A549 (cell line): ENCODE measurements around the gene FAM163B. TPM values are rescaled to one million over a fixed set of nuclear protein-coding genes. Genes with fewer than 3 reads are reported as not detected.

Experiments
- ATAC-seq, 2 experiments: fragments of 200-7000 bp in 1 of 2; fragments of >200 bp in 1 of 2; cut with Nextera tagmentation in 1 of 2; cut with Tn5 transposase in 1 of 2; 3 replicates each; pipeline versions ENCODE4 v1.8.0 to v1.9.1; 2018 to 2020; ENCODE audit warnings: mild to moderate bottlenecking in 1 of 2, moderate library complexity in 1 of 2
- CTCF ChIA-PET: fragments of 300-600 bp; sonication (Branson Sonifier 250); formaldehyde crosslinking; extraction: SDS; loops from one replicate; lab custom pipeline; 2021; ENCODE audit warnings: antibody characterized with exemption, inconsistent platforms; lab: Yijun Ruan, JAX
- POLR2A ChIA-PET: fragments of 350-600 bp; formaldehyde crosslinking; extraction: SDS; loops from one replicate; lab custom pipeline; 2021; ENCODE audit warnings: antibody characterized with exemption, inconsistent platforms; lab: Yijun Ruan, JAX
- DNase-seq, 2 experiments: peaks; one replicate each; pipeline versions ENCODE4 v3.0.0 to v3.0.0-alpha.2; 2011 to 2016; ENCODE audit warnings: low read depth in 1 of 2, low spot score in 1 of 2
- FAIRE-seq: peaks from 2 replicates; lab custom pipeline; 2011; peaks lifted over from hg19 to GRCh38; lab: Jason Lieb, UNC
- H3K27ac ChIP-seq, 2 experiments: fragments of >200 bp; sonication (Bioruptor Twin); formaldehyde crosslinking; 3 replicates each; pipeline ENCODE4 v1.5.1; 2016 to 2017
- H3K4me1 ChIP-seq: fragments of >200 bp; sonication (Bioruptor Twin); formaldehyde crosslinking; 3 replicates; pipeline ENCODE4 v1.6.1; 2016
- H3K4me2 ChIP-seq: fragments of >200 bp; sonication (Bioruptor Twin); formaldehyde crosslinking; 3 replicates; pipeline ENCODE4 v1.6.1; 2016
- H3K4me3 ChIP-seq: fragments of >200 bp; sonication (Bioruptor Twin); formaldehyde crosslinking; 3 replicates; pipeline ENCODE4 v1.5.1; 2016
- H3K9me3 ChIP-seq: fragments of >200 bp; sonication (Bioruptor Twin); formaldehyde crosslinking; 3 replicates; pipeline ENCODE4 v1.6.1; 2016
- BHLHE40 ChIP-seq: IDR thresholded peaks from 2 replicates; pipeline ENCODE4 v1.6.1; 2012; ENCODE audit warnings: low read depth, low read length, inconsistent platforms
- CBX2 ChIP-seq: fragments of 200-600 bp; sonication (generic); IDR thresholded peaks from 2 replicates; pipeline ENCODE4 v1.6.1; 2016; ENCODE audit warnings: low read depth, mild to moderate bottlenecking, borderline replicate concordance
- CEBPB ChIP-seq, 2 experiments: fragments of >200 bp in 1 of 2; sonication (Bioruptor Twin) in 1 of 2; formaldehyde crosslinking in 1 of 2; IDR thresholded peaks; 2 replicates each; pipeline ENCODE4 v1.6.1; 2012 to 2016
- CHD2 ChIP-seq: fragments of 150-350 bp; IDR thresholded peaks from 2 replicates; pipeline ENCODE4 v1.6.1; 2014; ENCODE audit warnings: low read length; ENCODE audit not compliant: partially characterized antibody
- EHF ChIP-seq: fragments of 250-450 bp; sonication (Bioruptor Pico); IDR thresholded peaks from 2 replicates; pipeline ENCODE4 v1.5.0; 2020; ENCODE audit warnings: mild to moderate bottlenecking
- EHMT2 ChIP-seq: fragments of 200-600 bp; sonication (generic); IDR thresholded peaks from 2 replicates; pipeline ENCODE4 v1.6.1; 2016; ENCODE audit warnings: antibody characterized with exemption, low read depth, mild to moderate bottlenecking, moderate library complexity
- ESRRA ChIP-seq: fragments of 150-350 bp; IDR thresholded peaks from 2 replicates; pipeline ENCODE4 v1.6.1; 2014; ENCODE audit warnings: mild to moderate bottlenecking, low read length, borderline replicate concordance
- FOXS1 ChIP-seq: fragments of 250-450 bp; sonication (Bioruptor Pico); IDR thresholded peaks from 2 replicates; pipeline ENCODE4 v1.5.0; 2020; ENCODE audit warnings: mild to moderate bottlenecking, moderate library complexity
- GATA3 ChIP-seq: IDR thresholded peaks from 2 replicates; pipeline ENCODE4 v1.6.1; 2012; ENCODE audit warnings: borderline replicate concordance
- HMGXB4 ChIP-seq: fragments of 250-450 bp; sonication (Bioruptor Pico); IDR thresholded peaks from 2 replicates; pipeline ENCODE4 v1.5.0; 2021; ENCODE audit warnings: mild to moderate bottlenecking, moderate library complexity, borderline replicate concordance
- KDM5A ChIP-seq: fragments of 200-600 bp; sonication (generic); IDR thresholded peaks from 2 replicates; pipeline ENCODE4 v1.6.1; 2016; ENCODE audit warnings: antibody characterized with exemption, mild to moderate bottlenecking
- MYC ChIP-seq: IDR thresholded peaks from 2 replicates; pipeline ENCODE4 v1.6.1; 2012; ENCODE audit warnings: mild to moderate bottlenecking, inconsistent platforms, low read length, improper control_type of control experiment, borderline replicate concordance
- NFE2L2 ChIP-seq: fragments of 150-350 bp; conservative IDR thresholded peaks from 2 replicates; pipeline ENCODE4 v1.6.1; 2014; ENCODE audit warnings: low read length
- NPAS2 ChIP-seq: fragments of 250-450 bp; sonication (Bioruptor Pico); IDR thresholded peaks from 2 replicates; pipeline ENCODE4 v1.8.0; 2022; ENCODE audit warnings: mild to moderate bottlenecking, moderate library complexity, borderline replicate concordance
- POLR2A ChIP-seq: IDR thresholded peaks from 2 replicates; pipeline ENCODE4 v1.6.1; 2012; ENCODE audit warnings: mild to moderate bottlenecking, low read length
- RARB ChIP-seq: fragments of 250-450 bp; sonication (Bioruptor Pico); IDR thresholded peaks from 2 replicates; pipeline ENCODE4 v1.8.0; 2021; ENCODE audit warnings: mild to moderate bottlenecking, moderate library complexity
- SMC3 ChIP-seq: fragments of >200 bp; sonication (Bioruptor Twin); formaldehyde crosslinking; IDR thresholded peaks from 3 replicates; pipeline ENCODE4 v1.6.1; 2018; ENCODE audit warnings: inconsistent platforms
- TP53 ChIP-seq: fragments of 250-450 bp; sonication (Bioruptor Pico); IDR thresholded peaks from 2 replicates; pipeline ENCODE4 v1.5.0; 2021; ENCODE audit warnings: mild to moderate bottlenecking, moderate library complexity
- ZFP36 ChIP-seq: fragments of 450-650 bp; IDR thresholded peaks from 2 replicates; pipeline ENCODE4 v1.6.1; 2014; ENCODE audit warnings: borderline replicate concordance; ENCODE audit not compliant: partially characterized antibody
- ZSCAN20 ChIP-seq: fragments of 250-450 bp; sonication (Bioruptor Pico); IDR thresholded peaks from 2 replicates; pipeline ENCODE4 v1.8.0; 2022; ENCODE audit warnings: mild to moderate bottlenecking, moderate library complexity
- WGBS: methylation state at CpG from one replicate; pipeline ENCODE4 v1.1.6; 2017; ENCODE audit errors: missing lambda C conversion rate; 5-methylcytosine and 5-hydroxymethylcytosine counted together
- polyA plus RNA-seq, 4 experiments: library from polyadenylated mRNA; depleted of rRNA in 3 of 4; stranded (reverse); fragments of >200 nt; fragmentation: RNase III in 1 of 4; extraction: RNeasy Plus Mini Kit Qiagen cat#74134 plus additional on column Dnase treatment in 1 of 4; gene quantifications; 2 replicates in 3 of 4; 3 replicates in 1 of 4; pipeline ENCODE4 v1.2.3, GENCODE V29; 2011 to 2017
- TF ChIP-seq, protein P1 (sequence below): IDR thresholded peaks from 2 replicates; pipeline ENCODE4 v1.6.1; 2012
- TF ChIP-seq, protein P2 (sequence below): IDR thresholded peaks from 2 replicates; pipeline ENCODE4 v1.6.1; 2012
- TF ChIP-seq, protein P3 (sequence below): fragments of 250-450 bp; sonication (Bioruptor Pico); IDR thresholded peaks from 2 replicates; pipeline ENCODE4 v1.5.0; 2020; ENCODE audit warnings: low read depth, mild to moderate bottlenecking, moderate library complexity
- TF ChIP-seq, protein P4 (sequence below): IDR thresholded peaks from 2 replicates; pipeline ENCODE4 v1.6.1; 2012; ENCODE audit warnings: low read depth, borderline replicate concordance

Gene FAM163B
- polyA plus RNA-seq, 2 of the 4 experiments (the other 2 are of a cell fraction): not detected

GRCh38 chr9:133538176-133538575 lies 71.0 kb downstream of the FAM163B start:
- ATAC-seq: no peak
- DNase-seq: no peak
- 76% methylated on average over 10 of the region's 14 CpGs for WGBS
- H3K4me1 ChIP-seq: no peaks in the 10 kb centered on the region
- no peak overlapping the region for H3K27ac ChIP-seq
- H3K9me3 ChIP-seq: no peaks in the 10 kb centered on the region
- ChIA-PET POLR2A (no interaction called here), CTCF (interaction anchor here (0.6 kb wide), 1 partner anchor 55 kb away, joined by 4 read pairs; no protein-coding TSS in a partner anchor)
- no peak for FAIRE-seq
- TF ChIP-seq NPAS2 (CRISPR knock-in tag): no peak
- no peak for TF ChIP-seq ZFP36
- no peak for TF ChIP-seq CBX2
- TF ChIP-seq, protein P1, sequence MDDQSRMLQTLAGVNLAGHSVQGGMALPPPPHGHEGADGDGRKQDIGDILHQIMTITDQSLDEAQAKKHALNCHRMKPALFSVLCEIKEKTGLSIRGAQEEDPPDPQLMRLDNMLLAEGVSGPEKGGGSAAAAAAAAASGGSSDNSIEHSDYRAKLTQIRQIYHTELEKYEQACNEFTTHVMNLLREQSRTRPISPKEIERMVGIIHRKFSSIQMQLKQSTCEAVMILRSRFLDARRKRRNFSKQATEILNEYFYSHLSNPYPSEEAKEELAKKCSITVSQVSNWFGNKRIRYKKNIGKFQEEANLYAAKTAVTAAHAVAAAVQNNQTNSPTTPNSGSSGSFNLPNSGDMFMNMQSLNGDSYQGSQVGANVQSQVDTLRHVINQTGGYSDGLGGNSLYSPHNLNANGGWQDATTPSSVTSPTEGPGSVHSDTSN: no peak
- TF ChIP-seq FOXS1 (CRISPR knock-in tag): no peak
- TF ChIP-seq, protein P2, sequence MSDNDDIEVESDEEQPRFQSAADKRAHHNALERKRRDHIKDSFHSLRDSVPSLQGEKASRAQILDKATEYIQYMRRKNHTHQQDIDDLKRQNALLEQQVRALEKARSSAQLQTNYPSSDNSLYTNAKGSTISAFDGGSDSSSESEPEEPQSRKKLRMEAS: no peak
- TF ChIP-seq BHLHE40: no peak
- TF ChIP-seq HMGXB4 (CRISPR knock-in tag): no peak
- TF ChIP-seq EHMT2: no peak
- TF ChIP-seq CHD2: no peak
- no peak for TF ChIP-seq GATA3
- no peak for TF ChIP-seq NFE2L2
- no peak for TF ChIP-seq TP53 (CRISPR knock-in tag)
- no peak for TF ChIP-seq EHF (CRISPR knock-in tag)
- no peak for TF ChIP-seq SMC3
- TF ChIP-seq CEBPB (IDR thresholded peaks at IDR 0.05): no peak
- TF ChIP-seq, protein P3, sequence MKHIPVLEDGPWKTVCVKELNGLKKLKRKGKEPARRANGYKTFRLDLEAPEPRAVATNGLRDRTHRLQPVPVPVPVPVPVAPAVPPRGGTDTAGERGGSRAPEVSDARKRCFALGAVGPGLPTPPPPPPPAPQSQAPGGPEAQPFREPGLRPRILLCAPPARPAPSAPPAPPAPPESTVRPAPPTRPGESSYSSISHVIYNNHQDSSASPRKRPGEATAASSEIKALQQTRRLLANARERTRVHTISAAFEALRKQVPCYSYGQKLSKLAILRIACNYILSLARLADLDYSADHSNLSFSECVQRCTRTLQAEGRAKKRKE (CRISPR knock-in tag): no peak
- TF ChIP-seq, protein P4, sequence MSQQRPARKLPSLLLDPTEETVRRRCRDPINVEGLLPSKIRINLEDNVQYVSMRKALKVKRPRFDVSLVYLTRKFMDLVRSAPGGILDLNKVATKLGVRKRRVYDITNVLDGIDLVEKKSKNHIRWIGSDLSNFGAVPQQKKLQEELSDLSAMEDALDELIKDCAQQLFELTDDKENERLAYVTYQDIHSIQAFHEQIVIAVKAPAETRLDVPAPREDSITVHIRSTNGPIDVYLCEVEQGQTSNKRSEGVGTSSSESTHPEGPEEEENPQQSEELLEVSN: no peak
- no peak for TF ChIP-seq MYC
- no peak overlapping the region for H3K4me2 ChIP-seq
- no peak overlapping the region for H3K4me3 ChIP-seq

- ATAC-seq: no peak
- 75% methylated on average over 10 of the region's 16 CpGs for WGBS
- ChIA-PET CTCF (interaction anchor here (1.3 kb wide), 1 partner anchor 133 kb away, joined by 4 read pairs; no protein-coding TSS in a partner anchor), POLR2A (no interaction called here)
- H3K4me3 ChIP-seq: no peak overlapping the region
- no peak overlapping the region for H3K27ac ChIP-seq
- FAIRE-seq: no peak
- H3K9me3 ChIP-seq: no peaks in the 10 kb centered on the region
- no peaks in the 10 kb centered on the region for H3K4me1 ChIP-seq
- no peak for DNase-seq
- no peak overlapping the region for H3K4me2 ChIP-seq
- no peak for TF ChIP-seq TP53 (CRISPR knock-in tag)
- TF ChIP-seq, protein P3 (CRISPR knock-in tag): no peak
- no peak for TF ChIP-seq ZSCAN20 (CRISPR knock-in tag)
- TF ChIP-seq ESRRA: no peak
- TF ChIP-seq CHD2: no peak
- TF ChIP-seq MYC: no peak
- no peak for TF ChIP-seq EHMT2
- no peak for TF ChIP-seq KDM5A
- no peak for TF ChIP-seq POLR2A
- TF ChIP-seq RARB (CRISPR knock-in tag): no peak
- TF ChIP-seq CEBPB (IDR thresholded peaks at IDR 0.05): no peak
- TF ChIP-seq, all 56 proteins: peak for 0
Observed at GRCh38 chr9:133537257-133537656, 71.9 kb downstream of the FAM163B start.
